CD1c-positive myeloid dendritic cell (primary cell): Measurements from ENCODE around the gene HNRNPC.
"Not testable (repeated sequence)": the region's sequence is repeated elsewhere in the genome, so short reads cannot be mapped to it uniquely, and the experiment has no call there.

Experiments used
- DNase-seq: peaks from one replicate; pipeline ENCODE4 v3.0.0-alpha.2; 2016; ENCODE audit errors: extremely low spot score

HNRNPC gene

DNA sequence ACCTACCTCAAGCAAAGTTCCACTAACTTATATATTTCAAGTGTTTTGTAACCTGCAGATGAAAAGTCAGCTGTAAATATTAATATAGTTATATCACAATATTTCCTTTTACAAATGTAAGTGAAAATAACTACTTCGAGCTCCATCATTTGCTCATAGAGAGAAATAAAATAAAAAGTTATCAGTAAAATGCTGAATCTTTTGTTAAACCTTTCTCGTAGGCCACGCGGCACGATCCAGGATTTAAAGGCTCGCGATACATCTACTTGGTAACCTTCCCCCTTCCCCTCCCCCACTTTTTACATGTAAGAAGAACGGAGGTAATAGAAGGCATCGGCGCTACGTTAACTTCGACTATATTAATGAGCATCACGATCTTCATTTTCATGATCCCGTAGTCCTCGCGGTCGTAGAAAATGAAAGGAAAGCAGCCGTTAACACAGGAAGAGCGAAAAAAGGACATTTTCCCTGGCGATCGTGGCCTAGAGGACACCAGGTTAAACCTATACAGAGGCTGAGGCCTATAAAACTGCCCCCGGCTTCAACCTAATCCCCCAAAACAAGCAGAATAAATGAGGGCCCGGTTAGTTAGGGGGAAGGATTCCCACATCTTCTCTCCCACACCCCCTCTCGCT lies 508 bp downstream of the HNRNPC start:
- peak; percentile 66 for DNase-seq

DNA sequence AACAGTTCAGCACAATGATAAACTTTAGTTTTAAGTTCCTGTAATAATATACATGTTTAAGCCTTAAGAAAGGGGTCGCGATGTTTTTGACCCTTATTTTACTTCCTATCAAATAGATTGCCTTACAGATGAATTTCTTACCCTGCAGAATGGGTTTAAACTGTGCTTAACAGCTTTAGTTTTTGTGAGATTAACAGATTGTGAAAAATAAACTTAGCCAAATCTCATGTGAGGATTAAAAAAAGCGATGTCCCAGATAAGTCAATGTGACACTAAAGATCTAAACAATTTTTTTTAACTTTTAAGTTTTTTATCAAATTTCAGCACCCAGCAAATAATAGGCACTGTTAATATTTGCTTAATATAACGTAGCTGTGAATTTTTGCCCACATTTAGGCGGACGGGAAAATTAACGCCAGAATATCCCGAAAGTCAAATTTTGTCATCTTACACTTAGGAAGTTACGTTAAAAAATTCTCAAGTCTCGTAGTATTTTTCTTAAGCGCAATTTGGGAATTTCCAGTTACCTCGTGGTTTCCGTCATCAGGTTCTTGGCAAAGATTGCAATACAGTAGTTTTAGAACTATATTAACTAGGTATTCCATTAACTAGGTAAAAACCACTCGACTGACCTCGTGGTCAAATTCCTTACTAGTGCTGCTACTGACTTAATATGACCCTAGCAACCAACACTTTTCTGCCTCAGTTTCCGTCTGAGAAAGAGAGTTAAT lies 1.2 kb downstream of the HNRNPC start:
- peak; percentile 78 for DNase-seq

DNA sequence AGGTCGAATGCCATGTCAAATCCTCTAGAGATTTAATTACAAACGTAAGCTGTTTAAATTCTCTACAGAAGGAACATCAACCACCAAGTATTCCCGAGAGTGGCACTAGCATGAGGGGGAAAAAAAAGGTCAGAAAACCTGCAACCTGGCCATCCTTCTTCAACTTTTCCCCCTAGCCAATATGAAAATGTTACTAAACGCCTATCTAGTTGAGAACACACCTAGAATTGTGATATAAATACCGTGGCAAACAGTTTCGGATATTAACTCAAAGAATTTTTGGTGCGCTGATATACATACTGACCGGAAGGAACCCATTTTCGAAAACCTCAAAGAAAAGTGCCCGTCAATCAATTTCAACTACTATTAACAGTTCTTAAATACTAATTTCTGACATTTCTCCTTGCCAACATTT lies 1.8 kb downstream of the HNRNPC start:
- no peak for DNase-seq

DNA sequence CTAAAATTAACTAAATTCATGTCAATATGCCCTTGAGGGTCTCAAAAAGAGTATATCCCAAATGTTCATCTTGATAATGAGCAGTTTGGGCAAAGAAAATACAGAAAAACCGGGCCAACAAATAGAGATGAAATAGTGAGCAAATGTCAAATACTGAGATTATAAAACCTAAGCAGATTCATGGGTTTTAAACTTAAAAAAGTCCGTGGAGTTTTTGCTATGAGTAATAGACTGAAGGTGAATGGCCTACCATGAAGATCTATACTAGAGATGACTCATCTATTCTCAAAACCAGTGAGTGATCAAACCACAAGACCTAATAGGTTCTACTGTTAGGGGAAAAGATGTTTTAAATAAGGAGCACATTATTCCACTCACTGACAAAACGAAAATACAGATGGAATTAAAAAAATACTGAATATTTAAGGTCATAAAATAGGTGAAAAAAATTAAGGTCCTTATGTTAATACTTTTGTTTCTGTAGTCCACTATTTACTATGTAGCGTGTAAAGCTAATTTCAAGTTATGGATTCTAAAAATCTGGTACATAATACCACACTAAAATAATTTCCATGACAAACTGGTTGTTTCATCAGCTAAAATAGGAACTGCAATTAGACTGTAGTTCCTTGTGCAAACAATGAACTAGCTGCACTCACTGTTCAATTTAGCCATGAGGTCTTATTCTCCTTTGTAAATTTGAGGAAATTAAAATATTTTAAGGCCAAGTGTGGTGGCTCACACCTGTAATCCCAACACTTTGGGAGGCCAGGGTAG lies 5.0 kb downstream of the HNRNPC start:
- peak; percentile 74 for DNase-seq

DNA sequence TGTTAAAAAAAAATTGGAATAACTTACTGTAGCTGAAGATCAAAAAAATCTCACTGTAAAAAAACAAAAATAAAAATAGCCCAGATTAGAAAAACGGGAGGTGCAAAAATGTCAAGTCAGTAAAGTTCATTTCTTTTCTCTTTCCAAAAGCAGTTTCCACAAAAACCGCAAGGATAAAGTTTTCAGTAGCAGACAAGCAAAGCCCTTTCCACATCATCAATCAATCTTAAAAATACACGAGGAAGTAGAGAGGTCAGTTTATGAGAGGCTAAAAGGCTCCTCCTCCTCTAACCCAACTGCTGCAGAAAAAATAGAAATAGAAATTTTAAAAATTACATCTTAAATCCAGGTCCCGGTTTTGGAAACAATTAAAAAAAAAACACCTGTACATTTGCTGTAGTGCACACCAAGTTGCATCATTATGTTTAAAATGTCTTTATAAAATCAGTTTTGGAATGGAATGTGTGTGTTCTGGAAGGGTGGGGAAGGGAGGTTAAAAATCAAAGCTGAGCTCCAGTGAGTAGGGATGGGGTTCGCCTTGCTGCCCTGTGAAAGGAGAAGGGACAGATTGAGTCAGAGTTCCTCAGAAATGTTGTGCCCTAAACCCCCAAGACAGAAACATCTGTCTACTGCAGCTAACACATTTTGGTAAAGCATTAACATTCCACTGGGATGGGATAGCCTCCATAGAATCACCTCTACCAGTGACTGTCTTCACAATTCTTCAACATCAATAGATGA lies 5.8 kb downstream of the HNRNPC start:
- DNase-seq = peak; percentile 64

DNA sequence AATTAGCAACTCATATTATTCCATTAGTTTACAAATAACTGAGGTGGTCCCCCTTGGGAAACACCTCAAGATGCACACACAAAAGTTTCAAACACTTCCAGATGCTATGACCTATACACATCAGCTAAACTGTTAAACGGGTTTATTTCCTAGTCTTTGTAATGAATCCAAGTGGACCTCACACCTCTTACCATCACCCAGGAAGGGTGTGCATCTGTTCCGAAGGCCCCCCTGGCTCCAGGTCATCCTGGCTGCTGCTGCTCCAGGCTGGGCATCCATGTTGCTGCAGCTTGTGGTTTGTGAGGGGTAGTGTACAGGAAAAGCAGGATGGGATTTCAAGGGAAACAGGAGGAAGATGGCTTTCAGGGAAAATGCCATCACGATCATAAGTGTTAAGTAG lies 6.8 kb downstream of the HNRNPC start:
- DNase-seq = no peak

DNA sequence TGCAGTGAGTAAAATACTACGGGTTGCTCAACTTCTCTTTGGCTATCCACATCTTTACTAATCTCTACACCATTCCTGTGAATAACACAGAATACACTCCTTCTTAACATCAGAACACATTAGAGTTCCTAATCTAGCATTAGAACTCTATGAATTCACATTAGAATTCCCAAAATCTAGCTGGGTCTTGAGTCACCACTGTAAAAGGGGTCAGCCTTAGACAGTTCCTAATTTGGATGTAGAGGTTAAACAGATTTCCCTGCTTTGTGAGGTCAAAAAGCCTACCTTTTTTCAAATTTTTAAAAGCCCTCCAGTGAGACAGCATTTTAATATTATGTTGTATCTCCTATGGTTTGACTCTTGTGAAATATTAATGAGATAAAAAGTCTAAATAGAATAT lies 7.4 kb downstream of the HNRNPC start:
- DNase-seq = no peak

DNA sequence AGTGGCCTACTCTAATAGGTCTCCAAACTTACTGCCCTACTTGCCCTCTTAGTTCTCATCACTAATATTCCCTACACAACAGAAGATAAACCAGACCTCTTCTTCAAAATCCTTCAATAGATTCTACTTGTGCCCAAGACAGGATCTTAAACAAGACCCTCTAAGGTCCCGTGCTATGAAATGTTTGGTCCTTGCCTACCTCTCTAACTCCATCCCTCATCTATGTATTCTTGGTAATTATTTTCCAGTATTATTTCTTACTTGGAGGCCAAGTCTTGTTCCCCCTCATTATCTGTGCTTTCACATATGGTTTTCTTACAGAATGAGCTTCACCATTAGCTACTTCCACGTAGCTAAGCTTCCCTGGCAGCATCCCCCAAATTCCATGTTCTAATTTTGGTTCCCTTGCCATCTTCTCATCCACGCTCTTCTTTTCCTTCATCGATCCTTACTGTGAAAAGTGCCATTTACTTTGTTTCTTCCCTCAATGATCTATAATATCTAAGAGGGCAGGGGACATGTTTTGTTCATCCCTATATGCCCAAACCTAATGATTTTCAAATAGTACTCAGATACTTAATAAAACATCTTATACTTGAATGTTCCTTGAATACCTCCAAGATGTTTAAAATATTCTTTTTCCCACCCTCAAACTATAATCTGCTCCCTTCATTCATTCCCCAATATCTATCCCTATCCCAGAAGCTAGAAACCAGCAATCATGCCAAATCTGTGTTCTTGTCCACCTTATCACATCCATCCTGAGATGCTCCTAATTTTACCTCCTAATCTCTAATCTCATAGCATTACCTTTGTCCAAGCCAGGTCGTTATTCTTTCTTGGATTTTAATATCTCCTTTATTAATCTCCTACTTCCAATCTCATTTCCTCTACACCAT lies 10.1 kb downstream of the HNRNPC start:
- DNase-seq = no peak

DNA sequence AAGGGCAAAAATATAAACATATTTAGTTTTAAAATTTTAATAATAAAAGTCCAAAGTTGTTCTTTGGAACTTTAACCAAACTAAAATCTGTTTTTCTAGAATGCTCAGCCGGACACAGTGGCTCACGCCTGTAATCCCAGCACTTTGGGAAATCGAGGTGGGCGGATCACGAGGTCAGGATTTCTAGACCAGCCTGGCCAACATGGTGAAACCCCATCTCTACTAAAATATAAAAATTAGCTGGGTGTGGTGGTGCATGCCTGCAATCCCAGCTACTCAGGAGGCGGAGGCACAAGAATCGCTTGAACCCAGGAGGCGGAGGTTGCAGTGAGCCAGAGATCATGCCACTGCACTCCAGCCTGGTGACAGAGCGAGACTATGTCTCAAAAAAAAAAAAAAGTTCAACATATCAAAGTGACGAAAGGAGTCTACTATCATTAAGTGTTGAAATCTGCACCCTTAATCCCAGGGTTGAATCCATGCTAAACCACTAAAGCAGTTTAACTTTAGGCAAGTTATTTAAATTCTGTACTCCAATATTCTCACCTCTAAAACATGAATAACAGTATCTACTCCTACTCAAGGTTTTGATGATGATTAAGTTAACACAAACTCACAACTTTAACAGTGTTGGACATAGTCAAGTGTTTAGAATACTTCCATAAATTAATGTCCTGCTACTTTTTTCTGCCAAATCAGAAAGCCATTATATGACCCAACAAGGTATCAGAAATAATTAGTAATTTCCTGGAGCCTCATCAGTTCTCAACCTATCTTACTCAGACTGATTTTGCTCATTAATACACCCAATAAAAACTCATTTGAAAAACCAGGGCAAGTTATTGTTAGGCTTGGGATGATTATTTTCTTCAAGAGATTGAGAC lies 11.0 kb downstream of the HNRNPC start:
- no peak for DNase-seq

DNA sequence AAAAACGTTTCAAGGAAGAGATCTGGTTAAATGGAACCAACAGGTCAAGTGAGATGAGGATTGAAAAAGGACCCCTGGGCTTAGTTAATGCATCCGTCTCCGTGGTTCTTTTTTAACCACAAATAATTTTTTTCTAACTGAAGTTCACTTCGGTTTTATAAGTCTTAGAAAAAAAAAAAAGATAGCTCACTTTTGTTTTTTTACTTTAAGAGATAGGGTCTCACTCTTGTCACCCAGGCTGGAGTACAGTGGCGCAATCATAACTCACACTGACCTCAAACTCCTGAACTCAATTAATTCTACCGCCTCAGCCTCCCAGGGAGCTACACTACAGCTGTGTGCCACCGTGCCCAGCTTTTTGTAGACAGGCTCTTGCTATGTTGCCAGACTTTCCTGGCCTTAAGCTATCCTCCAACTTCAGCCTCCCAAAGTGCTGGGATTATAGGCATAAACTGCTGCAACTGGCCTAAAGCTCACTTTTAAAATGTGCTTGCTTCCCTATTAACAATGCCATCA lies 11.8 kb downstream of the HNRNPC start:
- DNase-seq = peak; percentile 23

DNA sequence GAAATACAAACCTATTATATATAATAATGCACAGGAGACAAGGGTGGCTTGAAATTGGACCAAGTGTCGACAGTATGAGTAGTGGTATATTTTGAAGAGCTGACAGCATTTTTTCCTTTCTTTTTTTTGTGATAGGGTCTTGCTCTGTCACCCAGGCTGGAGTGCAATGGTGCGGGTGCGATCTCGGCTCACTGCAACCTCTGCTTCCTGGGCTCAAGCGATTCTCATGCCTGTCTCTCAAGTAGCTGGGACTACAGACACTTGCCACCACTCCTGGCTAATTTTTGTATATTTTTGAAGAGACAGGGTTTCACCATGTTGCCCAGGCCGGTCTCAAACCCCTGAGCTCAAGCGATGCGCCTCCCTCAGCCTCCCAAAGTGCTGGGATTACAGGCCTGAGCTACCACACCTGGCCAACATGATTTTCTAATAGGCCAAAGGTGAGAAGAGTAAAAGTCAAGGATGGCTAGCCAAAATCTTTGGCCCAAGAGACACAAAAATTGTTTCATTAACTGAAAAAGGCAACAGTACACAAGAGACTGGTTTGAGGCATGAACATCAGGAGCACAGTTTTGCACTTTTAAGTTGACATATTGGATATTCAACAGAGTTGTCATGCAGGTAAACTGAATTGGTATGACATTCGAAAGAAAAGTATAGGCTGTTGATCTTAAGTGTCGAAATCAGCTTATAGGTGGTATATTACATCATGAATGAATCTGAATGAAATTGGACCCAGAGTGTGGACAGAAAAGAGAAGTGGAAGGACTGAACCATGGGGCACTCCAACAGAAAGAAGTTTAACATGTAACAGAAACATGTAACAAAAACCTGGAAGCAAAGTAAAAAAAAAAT lies 12.5 kb downstream of the HNRNPC start:
- peak; percentile 74 for DNase-seq

DNA sequence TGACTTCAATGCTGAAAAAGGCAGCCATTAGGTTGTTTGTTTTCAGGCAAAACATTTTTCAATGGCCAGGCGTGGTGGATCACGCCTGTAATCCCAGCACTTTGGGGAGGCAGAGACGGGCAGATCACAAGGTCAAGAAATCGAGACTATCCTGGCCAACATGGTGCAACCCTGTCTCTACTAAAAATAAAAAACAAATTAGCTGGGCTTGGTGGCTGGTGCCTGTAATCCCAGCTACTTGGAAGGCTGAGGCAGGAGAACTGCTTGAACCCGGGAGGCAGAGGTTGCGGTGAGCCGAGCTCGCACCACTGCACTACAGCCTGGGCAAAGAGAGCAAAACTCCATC lies 13.2 kb downstream of the HNRNPC start:
- not testable (repeated sequence) for DNase-seq

DNA sequence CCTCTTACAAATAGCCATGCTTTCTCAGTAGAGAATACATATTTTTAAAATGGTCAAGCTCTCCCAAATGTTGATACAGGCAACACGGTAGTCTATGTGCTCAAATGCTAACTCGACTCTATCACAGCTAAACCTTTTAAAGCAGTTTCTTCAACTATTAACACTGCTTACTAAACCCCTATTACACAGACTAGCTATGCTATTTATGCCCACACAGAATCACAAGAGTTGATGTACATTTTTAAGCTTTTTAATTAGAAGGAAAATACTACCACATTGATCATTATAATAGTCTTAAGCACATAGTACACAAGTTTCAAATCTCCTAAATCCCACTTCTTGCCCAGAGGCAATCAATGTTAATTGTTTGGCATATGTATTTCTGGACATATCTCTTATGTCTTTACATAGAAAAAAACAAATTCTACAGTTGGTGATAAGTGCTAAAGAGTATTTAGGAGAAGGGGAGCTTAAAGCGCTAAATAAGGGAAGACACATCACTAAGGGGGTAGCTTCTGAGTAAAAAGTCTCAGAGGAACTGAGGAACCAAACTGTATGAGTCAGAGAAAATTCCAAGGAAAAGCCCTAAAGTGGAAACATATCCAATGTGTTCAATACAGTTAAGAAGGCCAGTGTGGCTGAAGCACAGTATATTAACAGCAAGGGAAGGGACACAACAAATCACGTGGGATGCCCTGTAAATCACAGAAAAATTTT lies 13.7 kb downstream of the HNRNPC start:
- peak; percentile 75 for DNase-seq

DNA sequence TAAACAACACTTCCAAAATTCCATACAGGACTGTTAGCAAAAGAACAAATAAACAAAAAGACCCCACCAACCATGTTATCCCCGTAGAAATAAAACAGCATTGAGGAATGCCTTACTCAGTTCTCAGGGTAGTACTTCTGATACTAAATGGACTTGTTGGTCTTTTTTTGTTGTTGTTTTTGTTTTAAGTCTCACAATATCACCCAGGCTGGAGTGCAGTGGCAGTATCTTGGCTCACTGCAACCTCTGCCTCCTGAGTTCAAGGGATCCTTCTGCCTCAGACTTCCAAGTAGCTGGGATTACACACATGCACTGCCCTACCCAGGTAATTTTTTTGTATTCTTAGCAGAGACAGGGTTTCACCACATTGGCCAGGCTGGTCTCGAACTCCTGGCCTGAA lies 17.1 kb downstream of the HNRNPC start:
- DNase-seq = no peak

DNA sequence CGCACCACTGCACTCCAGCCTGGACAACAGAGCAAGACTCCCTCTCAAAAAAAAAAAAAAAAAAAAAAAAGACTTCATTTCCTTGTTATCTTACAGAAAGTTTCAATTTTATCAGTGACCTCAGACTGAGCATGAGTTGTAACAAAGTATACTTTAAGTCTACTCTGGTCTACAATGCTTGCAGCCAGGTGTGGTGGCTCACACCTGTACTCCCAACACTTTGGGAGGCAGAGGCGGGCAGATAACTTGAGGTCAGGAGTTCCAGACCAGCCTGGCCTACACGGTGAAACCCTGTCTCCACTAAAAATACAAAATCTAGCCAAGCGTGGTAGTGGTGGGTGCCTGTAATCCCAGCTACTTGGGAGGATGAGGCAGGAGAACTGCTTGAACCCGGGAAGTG lies 18.0 kb downstream of the HNRNPC start:
- no peak for DNase-seq

DNA sequence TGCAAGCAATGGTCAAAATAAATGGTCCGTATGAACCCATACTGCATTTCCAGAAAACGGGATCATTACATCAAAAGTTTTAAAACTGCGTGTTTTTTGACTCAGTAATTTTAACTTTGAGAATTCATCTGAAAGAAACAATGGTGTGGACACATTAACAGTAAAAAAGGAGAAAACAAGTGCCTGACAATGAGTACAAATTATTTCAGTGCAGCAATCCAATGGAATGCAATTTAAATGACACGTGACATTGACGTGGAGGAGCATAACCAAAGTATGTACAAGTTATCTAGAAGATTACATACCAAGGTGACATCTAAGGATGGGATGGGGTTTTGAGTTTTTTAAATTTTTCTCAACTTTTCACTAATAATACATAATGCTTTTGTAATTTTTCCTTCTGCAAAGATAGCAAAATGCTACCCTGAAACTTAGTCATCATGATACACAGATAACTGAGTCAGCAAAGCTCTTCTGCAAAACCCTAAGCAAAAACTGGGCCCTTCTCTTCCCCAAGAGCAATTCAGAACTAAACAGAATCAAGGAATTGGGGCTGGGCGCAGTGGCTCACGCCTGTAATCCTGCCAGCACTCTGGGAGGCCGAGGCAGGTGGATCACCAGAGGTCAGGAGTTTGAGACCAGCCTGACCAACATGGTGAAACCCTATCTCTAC lies 20.4 kb downstream of the HNRNPC start:
- DNase-seq = no peak

DNA sequence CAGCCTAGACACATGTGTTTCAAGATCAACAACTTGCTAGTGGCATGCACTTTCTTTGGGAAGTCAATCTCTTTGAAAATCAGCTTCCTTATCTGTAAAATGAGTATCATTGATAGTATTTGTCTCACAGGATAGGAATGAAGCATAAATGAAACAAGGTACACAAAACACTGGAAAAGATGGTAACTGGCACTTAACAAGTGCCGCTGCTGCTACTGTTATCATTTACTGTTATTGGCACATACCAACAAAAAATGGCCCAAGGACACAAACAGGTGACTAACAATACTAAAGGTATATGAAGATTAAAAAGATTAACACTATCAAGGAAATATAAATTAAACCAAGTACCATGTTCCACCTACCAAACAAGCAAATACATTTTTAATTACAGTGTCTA lies 20.9 kb downstream of the HNRNPC start:
- DNase-seq = no peak

DNA sequence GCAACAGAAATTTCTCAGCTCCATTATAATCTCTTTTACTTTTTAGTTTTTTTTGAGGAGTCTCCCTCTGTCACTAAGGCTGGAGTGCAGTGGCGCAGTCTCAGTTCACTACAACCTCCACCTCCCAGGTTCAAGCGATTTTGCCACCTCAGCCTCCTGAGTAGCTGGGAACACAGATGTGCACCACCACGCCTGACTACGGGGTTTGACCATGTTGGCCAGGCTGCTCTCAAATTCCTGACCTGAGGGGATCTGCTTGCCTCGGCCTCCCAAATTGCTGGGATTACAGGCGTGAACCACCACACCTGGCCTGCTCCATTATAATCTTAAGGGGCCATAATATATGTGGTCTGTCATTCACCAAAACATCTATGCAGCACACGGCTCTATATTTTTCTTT lies 23.4 kb downstream of the HNRNPC start:
- no peak for DNase-seq
